Nucleus accumbens (tissue), 56 donors: ENCODE results near the gene TPD52L1.
"Not testable (repeated sequence)": the region's sequence is repeated elsewhere in the genome, so short reads cannot be mapped to it uniquely, and the experiment has no call there.

Experiments used
- DNase-seq, 56 donors: peaks; one replicate each; lab custom pipeline; 2025; lab: John Stamatoyannopoulos, UW

TPD52L1 gene

DNA sequence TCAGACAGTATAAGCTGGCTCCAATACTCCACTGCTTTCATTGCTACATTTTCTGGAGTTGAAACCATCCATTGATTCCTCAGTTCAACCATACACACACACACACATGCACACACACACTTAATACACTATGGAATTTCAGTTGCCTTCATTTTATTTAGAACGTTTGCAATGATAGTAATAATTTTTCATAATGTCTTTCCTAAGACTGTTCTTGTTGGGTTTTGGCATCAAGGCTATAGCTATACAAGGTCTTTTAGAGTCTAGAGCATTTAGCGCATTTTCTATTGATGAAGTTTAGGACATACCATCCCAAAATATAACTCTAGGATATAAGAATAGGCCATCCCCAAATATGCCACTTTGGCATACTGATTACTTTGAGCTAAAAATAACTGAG lies 15.5 kb upstream of the TPD52L1 start:
- DNase-seq = no peak

DNA sequence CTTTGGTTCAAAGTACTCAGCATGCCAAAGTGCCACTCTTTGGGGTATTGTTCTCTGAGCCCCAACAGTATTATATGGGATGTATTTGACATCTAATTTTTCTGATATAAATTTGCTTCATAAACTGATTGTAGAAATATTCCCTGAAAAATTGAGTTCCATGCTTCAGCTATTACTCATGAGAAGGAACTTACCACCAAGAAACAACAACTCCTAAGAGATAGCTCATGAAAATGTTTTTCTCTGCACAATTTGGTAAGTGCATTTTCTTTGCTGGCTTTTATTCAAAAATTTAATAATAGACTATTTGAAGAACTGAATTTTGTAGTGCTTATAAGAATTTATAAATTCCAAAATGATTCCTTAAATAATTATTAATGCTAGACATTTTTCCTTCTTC lies 12.8 kb upstream of the TPD52L1 start:
- DNase-seq = no peak

DNA sequence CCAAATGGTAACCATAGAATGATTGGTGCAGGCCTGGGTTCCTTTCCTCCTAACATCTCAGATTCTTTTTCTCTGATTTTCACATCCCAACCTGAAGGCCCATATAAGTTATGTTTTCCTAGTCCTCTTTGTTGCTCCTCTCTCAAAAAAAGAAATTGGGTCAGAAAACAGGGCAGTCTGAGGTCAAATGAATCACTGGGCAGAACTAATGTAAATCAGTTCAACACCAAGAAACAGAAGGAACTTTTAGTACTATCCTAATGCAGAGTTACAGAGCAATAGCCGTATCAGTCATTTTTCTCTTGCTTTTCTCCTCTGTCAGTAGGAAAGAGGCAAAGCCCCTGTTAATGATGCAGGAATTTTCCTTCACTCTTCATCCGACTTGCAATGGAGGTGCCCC lies 11.0 kb upstream of the TPD52L1 start:
- no peak for DNase-seq

DNA sequence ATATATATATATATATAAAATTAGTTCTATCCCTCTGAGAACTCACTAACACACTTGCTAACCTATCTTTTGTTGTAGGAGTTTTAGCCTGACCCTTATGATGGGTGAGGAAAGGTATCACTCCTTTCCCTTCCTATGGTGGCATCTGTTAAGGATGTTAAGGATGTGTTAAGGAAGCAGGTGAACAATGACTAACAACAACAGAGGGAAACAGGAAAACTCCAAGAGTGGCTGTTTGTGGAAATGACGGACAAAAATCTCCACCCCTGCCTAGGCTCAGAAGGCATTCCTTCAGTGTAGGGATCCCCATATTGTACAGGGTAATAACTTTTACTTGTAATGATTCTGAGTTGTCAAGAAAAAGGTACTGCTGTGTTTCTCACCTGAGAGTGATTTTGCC lies 8.8 kb upstream of the TPD52L1 start:
- no peak for DNase-seq

DNA sequence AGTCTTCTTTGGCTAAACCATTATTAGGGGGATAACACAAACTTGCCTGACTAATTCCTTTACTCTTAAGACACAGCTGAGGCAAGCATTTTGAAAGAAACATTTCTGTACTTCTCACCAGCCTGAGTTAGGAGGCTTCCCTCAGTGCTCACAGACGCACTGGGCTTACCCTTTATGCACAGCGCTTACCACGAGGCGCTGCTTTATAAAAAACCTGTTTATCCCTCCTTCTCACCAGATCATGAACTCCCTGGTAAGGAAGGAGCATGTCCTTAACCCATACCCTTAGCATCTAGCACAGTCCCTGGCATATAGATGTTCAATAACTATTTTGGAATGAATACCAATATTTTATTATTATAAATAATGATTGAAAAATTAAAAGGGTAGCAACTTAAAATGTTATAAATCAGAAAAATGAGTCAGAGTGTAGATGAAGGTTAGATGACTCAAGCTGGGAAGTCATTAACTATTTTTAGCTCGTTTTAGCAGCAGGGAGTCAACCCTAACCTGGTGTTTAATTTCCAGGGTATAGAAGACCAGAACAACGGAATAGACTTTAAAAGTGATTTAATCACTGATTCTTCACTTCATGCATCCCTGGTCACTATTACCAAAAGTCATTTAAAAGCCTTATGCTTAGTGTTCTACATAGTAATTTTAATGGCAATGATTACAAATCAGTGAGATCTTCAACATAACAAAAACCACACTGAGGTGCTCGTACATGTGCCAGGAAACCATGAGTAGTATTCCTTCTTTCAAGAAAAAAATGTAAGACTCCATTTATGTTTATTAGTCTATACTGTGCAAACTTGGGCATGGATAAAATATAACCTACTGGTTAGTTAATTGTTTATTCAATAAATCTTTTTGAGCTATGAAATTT lies 4.1 kb upstream of the TPD52L1 start:
- DNase-seq = peak in 5 of 56 donors; percentile 20 to 55 (median 32)

DNA sequence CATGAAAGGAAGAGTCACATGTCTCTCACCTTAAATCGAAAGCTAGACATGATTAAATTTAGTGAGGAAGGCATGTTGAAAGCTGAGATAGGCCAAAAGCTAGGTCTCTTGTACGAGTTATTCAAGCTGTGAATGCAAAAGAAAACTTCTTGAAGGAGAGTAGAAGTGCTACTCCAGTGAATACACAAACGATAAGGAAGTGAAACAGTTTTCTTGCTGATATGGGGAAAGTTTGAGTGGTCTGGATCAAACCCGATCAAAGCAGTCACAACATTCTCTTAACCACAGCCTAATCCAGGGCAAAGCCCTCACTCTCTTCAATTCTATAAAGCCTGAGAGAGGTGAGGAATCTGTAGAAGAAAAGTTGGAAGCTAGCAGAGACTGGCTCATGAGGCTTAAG lies 1.9 kb upstream of the TPD52L1 start:
- no peak for DNase-seq

DNA sequence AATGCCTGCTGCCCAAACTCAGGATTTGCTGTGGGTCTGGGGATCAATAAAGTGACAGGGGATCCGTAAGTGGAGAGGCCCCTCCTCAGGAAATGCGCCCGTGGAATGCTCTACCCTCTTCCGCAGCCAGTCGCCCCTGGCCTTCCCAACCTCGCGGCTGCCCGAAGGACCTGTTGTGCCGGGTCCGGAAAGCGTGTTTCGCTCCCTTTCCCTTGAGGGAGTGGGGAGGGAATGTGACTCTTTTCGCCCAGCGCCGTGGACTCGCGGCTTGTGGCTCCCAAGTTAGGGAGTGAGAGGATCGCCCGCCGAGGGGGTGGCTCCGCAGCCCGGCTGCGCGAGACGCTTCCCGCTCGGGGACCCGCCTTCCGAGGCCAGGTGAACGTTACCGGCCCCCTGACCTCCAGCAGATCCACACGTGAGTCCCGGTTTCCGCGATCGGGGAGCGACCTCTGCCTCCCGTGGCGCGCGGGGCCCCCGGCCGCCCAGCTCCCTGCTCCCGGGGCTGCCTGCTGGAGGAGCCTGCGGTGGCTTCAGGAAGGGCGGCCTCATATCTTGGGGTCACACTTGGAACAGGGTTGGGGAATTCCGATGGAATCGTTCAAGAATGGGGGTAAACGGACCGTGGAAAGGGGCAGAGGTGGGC lies 666 bp downstream of the TPD52L1 start:
- peak in 10 of 56 donors; percentile 6 to 68 (median 31) for DNase-seq

DNA sequence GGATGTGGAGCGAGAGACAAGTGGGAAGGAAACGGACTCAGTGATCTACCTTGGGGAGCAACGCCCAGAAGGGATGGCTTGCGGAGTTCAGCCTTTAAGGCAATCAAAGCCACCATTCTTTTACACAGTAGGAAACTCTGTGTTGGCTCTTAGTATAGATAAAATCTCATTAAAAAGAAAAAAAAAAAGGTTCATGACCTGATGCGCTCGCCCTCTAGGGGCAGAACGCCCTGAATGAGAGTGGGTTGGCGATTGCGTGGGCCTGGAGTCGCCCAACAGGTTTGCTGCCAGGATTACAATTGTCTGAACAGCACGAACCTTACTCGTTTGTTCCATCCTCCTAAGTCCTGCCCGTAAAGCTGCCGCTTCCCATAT lies 1.2 kb downstream of the TPD52L1 start:
- peak in 11 of 56 donors; percentile 2 to 59 (median 24) for DNase-seq

DNA sequence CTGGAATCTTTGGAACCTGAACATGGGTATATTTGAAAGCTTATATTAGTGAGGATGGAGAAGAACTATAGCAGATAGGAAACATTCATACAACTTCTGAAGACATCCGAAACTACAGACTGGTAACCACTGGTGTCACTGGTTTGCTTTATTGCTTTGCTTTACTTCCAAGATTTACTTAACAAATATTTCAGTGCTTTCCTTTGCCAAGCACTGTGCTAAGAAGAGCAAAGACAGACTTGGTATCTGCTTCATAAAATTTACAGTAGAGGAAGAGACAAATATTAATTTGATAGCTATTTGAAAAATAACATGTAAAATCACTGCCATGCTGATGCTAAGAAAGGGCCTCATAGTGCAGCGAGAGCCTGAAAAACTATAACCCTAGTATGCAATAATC lies 1.8 kb downstream of the TPD52L1 start:
- DNase-seq = no peak

DNA sequence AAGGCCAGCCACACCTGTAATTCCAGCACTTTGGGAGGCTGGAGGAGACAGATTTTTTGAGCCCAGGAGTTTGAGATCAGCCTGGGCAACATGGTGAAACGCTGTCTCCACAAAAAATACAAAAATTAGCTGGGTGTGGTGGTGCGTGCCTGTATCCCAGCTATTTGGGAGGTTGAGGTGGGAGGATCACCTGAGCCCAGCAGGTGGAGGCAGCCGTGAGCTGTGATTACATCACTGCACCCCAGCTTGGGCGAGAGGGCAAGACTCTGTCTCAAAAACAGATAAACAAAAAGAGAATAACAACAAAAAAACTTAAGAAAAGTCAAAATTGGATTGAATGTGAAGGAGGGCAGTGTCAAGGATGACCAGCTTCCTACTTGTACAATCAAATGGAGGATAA lies 2.9 kb downstream of the TPD52L1 start:
- DNase-seq = peak in 2 of 56 donors; percentile 15 to 26

DNA sequence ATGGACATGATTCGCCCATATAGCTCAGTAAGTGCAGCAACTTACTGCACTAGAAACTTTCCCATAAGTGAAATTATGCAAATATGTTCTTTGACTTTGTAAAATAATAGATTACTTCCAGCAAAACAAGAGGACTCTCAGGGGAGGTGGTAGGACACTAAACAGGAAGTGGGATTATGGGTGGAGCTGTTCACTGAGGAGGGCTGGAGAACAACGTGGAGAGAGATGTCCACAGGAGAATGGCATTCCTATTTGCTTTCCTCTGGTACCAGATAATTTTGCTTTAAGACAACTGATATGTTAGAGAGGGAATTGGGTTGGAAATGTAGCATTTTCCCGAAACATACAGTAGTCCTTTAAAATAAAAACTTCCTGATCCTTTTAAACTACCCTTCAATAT lies 3.7 kb downstream of the TPD52L1 start:
- DNase-seq = no peak

DNA sequence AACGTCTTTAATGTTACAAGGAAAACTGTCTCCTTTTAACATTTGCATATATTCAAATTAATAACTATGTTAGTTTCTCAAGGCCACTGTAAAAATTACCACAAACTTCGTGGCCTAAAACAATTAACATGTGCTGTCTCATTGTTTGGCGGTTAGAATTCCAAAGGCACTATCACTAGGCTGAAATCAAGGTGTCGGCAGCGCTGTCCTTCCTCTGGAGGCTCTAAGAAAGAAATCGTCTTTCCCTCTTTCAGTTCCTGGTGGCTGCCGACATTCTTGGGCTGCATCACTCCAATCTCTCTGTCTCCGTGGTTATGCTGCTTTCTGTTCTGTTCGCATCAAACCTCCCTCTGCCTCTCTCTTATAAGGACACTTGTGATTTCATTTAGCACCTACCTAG lies 4.2 kb downstream of the TPD52L1 start:
- DNase-seq = no peak

DNA sequence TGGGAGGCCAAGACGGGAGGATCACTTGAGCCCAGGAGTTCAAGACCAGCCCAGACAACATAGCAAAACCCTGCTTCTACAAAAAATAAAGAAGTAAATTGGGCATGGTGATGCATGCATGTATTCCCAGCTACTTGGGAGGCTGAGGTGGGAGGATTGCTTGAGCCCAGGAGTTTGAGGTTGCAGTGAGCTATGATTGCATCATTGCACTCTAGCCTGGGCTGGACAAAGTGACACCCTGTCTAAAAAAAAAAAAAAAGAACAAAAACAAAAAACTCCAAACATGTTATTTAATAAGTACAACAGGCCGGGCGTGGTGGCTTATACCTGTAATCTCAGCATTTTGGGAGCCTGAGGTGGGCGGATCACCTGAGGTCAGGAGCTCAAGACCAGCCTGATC lies 9.8 kb downstream of the TPD52L1 start:
- DNase-seq = not testable (repeated sequence)

DNA sequence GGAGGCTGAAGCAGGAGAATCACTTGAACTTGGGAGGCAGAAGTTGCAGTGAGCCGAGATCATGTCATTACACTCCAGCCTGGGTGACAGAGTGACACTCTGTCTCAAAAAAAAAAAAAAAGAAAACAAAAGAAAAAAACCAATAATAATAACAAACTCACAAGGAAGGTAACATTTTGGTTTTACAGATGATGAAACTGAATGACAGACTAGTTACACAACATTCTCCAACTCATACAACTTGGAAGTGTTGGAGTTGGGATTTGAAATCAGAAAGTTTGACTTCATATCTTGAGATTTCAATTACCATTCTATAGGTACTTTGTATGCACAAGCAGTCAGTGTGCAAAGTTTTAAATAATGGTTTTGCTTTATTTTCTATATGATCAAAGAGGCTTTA lies 10.2 kb downstream of the TPD52L1 start:
- no peak for DNase-seq

DNA sequence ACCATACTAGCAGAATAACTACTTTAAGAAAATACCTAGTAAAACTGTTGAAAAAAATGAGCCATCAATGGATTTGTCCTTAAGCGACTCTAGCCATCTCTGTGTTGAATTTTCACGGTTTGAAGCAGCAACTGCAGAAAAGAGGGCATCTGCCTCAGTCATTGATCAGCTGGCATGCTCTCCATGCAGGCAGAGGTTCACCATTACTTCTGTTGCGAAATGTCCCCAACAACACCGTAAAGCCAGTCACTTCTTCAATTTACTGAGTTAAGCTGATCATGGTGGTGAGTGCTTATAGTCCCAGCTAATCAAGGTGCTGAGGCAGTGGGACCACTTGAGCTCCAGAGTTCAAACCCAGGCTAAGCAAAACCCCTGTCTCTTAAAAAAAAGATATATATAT lies 11.1 kb downstream of the TPD52L1 start:
- DNase-seq = no peak

DNA sequence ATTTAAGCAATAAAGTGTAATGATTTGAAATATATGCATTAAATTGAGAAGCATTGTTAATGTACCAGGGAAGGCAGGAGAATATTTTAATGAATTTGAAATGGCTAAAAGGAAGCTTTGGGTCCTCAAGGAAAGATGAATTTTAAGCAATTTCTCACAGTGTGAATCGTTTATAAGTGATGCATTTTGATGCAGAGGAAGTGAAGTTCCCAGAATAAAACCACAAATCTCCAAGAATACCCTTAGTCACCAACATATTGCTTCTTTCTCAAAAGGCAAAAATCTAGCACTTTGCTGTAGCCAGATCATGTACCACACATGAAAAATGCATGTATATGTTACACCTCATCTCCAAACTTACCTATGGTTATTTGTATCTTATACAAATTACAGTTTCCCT lies 11.7 kb downstream of the TPD52L1 start:
- no peak for DNase-seq

DNA sequence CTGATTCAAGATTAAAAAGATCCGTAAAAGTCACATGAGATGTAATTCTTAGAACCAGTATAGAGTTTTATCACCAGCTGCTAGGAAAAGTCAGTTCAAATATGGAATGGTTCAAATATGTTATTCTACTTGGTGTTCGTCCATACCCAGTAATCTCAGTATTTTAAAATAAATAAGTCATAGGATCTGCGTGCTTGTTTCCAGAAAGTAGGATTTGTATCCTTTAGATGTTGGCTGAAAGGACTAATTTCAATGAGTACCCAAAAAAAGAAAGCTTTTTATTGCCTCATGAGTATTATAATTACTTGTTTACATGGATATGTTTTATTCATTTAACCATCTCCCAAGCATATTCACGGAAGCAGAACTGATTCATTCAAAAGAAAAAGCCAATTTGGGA lies 12.2 kb downstream of the TPD52L1 start:
- DNase-seq = no peak

DNA sequence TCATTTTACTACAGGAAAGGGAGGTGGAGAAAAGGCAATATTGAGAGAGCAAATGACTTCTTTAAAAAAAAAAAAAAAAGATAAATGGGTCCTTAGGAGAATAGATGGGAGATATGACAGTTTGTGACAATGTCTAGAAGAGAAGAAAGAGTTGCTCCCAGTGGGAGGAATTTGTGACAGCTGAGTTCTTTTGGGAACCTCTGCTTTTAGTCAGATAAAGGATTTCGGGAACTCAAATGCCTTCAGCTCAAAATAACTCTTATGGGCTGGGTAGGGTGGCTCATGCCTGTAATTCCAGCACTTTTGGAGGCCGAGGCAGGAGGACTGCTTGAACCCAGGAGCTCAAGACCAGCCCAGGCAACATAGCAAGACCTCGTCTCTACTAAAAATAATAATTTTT lies 13.1 kb downstream of the TPD52L1 start:
- peak in 2 of 56 donors; percentile 6 to 29 for DNase-seq

DNA sequence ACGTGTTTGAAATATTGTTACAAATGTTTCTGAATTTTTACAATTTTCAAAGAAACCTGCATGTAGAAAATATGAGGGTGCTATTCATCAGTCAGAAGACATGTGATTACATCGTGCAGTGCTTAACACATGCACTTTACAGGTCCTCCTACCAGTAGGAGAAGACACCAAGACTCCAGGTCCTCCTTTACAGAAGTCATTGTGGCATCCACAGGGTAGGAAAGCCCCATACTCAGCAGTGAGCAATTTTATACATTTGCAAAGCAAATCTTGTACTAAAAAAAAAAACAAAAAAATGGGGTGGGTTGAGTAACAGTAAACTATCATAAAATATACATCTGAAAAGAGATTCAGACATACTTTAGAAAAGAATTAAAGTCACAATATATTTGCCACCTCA lies 14.0 kb downstream of the TPD52L1 start:
- no peak for DNase-seq

DNA sequence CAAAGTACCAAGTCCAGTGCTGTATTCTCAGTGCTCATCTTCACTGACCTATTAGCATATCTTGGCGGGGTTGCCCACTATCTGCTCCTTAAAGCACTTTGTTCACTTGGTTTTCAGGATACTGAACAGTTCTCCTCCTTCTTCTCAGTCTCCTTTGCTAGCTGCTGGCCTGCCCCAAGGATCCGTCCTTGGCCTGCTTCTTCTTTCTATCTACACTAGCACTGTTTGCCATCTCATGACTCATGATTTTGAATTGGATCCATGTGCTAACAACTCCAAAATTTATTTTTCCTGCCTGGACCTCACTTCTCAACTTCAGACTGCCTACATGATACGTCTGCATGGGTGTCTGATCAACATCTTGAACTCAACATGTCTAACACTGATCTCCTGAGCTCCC lies 15.5 kb downstream of the TPD52L1 start:
- DNase-seq = no peak

DNA sequence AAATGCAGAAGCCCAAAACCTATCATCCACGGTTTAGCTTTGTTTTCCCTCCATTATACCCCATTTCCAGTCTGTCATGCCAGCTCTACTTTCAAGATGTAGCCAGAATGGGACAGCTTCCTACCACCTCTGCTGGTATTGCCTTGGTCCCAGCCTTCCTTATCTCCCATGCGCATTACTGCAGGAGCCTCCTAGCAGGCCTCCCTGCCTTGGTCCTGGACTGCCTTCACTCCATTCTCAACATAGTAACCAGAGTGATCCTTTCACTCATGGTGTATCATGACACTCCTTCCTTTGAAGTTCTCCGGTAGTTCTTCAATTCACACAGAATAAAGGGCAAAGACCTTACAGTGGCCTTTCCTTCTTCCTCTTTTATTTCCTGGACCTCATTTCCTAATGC lies 15.9 kb downstream of the TPD52L1 start:
- DNase-seq = no peak

DNA sequence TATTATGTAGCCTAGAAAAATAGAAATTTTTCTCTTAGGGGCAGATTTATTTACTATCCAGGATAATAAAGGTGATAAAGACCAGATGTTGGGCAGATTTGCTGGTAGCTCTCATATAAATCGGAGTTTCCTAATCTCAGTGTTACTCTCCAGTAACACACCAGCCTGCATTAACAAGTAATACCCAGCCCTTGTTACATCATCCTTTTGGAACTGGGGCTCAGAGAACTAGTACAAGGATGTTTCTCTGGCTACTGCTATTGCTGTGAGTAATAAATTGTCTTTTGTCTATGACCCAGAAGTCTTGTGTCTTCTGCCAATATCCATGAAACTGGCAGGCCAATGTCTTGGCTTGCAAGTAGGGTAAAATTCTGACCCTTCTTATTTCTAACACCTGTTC lies 16.8 kb downstream of the TPD52L1 start:
- peak in 1 of 56 donors; percentile 19 for DNase-seq
